Skeletal muscle tissue (tissue), 4 donors: Measurements from ENCODE around the gene ZNF280B. TPM values are rescaled to one million over a fixed set of nuclear protein-coding genes. Genes with fewer than 3 reads are reported as not detected.
A peak's percentile ranks its signal among the peaks of the same experiment; 100 is the strongest.

Source experiments
- H3K27ac ChIP-seq: one replicate; pipeline ENCODE4 v1.7.0; 2013; ENCODE audit warnings: mild to moderate bottlenecking, low read depth, low read length, inconsistent platforms
- H3K27me3 ChIP-seq, 3 donors: one replicate each; pipeline ENCODE4 v1.7.0; 2013; ENCODE audit warnings: low read length in 3 of 3; ENCODE audit not compliant: control insufficient read depth in 3 of 3, insufficient read depth in 3 of 3
- H3K36me3 ChIP-seq, 3 donors: one replicate each; pipeline ENCODE4 v1.7.0; 2013; ENCODE audit warnings: low read length in 3 of 3; ENCODE audit not compliant: control insufficient read depth in 3 of 3, insufficient read depth in 3 of 3
- H3K4me1 ChIP-seq, 3 donors: one replicate each; pipeline ENCODE4 v1.7.0; 2013; ENCODE audit warnings: low read length in 3 of 3, mild to moderate bottlenecking in 3 of 3; ENCODE audit not compliant: control insufficient read depth in 3 of 3, insufficient read depth in 3 of 3
- H3K4me3 ChIP-seq, 3 donors: one replicate each; pipeline ENCODE4 v1.7.0; 2013; ENCODE audit warnings: low read length in 3 of 3
- H3K9ac ChIP-seq, 3 donors: one replicate each; pipeline ENCODE4 v1.7.0; 2013; ENCODE audit warnings: low read length in 3 of 3, mild to moderate bottlenecking in 3 of 3, moderate library complexity in 2 of 3, low read depth in 1 of 3
- H3K9me3 ChIP-seq, 3 donors: one replicate each; pipeline ENCODE4 v1.7.0; 2013; ENCODE audit warnings: low read length in 3 of 3; ENCODE audit not compliant: control insufficient read depth in 3 of 3
- total RNA-seq: library from RNA; depleted of rRNA; stranded (reverse); fragments of >200 nt; gene quantifications from one replicate; pipeline ENCODE4 v1.2.3, GENCODE V29; 2014
- donor health status: Osteomylitis.

Gene ZNF280B, protein sequence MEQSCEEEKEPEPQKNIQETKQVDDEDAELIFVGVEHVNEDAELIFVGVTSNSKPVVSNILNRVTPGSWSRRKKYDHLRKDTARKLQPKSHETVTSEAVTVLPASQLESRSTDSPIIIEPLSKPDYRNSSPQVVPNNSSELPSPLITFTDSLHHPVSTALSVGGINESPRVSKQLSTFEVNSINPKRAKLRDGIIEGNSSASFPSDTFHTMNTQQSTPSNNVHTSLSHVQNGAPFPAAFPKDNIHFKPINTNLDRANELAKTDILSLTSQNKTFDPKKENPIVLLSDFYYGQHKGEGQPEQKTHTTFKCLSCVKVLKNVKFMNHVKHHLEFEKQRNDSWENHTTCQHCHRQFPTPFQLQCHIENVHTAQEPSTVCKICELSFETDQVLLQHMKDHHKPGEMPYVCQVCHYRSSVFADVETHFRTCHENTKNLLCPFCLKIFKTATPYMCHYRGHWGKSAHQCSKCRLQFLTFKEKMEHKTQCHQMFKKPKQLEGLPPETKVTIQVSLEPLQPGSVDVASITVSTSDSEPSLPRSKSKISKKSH
- total RNA-seq, result 1.6 TPM

DNA sequence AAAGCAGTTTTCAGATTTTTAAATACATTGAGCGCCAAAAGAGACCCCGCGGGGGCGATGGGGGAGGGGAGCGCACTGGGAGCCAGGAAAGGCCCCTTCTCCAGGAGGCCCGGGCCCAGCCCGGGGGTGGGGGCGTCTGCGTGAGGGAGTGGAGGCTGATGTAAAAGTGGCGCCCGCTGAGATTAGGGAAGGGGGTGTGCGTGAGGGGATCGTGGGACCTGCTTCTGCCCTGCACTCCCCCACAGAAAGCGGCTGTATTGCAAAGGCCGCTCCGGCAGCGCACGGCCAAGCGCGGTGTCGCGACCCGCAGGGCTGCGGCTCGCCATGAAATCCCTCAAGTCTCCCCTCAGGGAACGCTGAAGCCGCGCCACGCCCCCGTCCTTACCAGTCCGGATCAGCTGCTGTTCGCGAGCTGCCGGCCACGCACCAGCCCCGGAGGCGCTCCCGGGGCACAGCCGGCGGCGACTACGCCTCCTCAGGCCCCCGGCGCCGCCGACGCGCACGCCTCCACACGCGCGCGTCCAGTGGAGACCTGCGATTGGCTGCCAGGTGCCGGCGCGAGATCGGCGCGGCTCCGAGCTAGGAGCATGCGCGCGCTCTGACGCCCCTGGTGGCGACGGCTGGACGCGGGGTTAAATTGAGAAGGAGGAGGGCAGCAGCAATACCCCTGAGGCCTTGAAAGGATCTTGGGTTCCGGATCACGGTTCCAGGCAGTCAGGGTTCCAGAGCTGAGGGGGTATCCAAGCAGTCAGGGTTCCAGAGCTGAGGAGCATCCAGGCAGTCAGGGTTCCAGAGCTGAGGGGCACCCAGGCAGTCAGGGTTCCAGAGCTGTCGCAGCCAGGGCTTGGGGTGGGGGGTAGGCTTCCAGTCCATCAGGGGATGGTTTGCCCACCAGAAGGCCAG, at the start of gene ZNF280B:
TSS of gene ZNF280B (minus strand) at position 469 of the 903 bp plus-strand sequence. CDS start 19,344 bp downstream, outside the sequence.
- Histone ChIP-seq H3K27ac (no peak within 1 kb of the TSS), H3K9me3 (peaks cover 0 to 4% (median 0%) of the 10 kb centered on the region in 3 donors), H3K4me1 (peaks cover 0 to 2% (median 0%) of the 10 kb centered on the region in 3 donors), H3K9ac (peak within 1 kb of the TSS in 1 of 3 donors; percentile 64), H3K4me3 (peak within 1 kb of the TSS; percentile 52 to 60 (median 54)), H3K27me3 (peaks cover 6 to 8% (median 8%) of the 10 kb centered on the region in 3 donors), H3K36me3 (no peaks in the 10 kb centered on the region)

DNA sequence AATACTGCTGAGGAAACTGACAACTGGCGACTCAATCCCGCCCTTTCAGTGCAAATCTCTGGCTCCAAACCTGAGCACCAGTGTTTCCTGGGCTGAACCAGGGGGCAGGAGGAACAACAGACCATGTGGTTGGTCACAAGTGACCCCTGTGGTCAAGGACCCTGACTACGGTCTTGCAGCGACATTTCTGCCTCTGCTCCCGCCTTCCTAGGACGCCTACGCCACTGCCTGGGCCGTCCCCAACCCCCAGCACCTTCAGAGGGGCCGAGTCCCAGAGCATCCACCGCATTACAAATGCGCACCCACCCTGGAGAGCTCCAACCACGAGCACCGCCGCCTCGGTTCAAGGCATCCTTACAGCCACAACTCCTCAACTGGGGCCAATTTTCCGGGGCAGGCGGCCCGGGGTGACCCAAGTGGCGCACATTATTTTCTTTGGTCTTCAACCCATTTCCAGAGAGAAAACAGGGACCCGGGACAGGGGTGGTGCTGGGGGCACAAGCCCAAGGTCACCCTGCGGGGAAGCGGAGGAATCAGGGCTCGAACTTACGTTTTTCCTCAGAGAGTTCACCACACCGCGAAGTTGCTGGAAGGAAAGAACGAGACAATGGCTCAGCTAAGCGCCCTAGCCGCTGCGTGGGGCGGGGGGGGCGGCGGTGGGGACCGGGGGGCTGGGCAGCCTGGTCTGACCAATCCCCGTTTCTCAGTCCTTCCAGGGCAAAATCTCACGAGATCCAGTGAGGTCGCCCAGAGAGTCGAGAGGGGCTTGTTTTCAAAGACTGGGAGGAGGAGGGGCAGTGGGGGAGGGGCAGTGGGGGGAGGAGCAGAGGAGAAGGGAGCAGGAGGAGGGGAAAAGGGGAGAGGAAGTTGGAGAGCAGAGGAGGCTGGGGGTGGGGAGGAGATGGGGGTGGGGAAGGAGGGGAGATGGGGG, 48.7 kb upstream of the ZNF280B start:
- H3K9me3 ChIP-seq, result no peaks in the 10 kb centered on the region
- no peak overlapping the region for H3K27ac ChIP-seq
- no peaks in the 10 kb centered on the region for H3K36me3 ChIP-seq
- H3K4me1 ChIP-seq, result no peaks in the 10 kb centered on the region
- H3K4me3 ChIP-seq, result no peak overlapping the region
- peaks cover 0 to 6% (median 0%) of the 10 kb centered on the region in 3 donors for H3K27me3 ChIP-seq
- H3K9ac ChIP-seq, result no peak overlapping the region

DNA sequence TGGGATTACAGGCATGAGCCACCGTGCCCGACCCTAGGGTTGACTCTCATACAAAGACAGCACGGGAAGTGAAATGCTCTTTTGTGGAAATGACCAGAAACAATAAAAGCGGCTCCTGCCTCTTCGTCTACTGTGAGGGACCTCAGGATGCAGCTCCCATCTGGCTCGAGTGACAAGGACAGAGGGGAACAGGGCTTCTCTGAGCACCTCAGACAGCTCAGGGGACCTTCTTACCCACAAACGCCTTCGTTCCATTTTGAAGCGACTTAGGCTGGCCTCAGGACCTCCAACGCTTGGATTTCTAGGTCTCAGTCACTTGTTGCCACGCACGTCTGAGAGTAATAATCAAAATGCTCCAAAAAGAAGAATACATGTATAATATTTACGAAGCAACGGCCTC, 48.0 kb upstream of the ZNF280B start:
- no peaks in the 10 kb centered on the region for H3K36me3 ChIP-seq
- peaks cover 0 to 6% (median 0%) of the 10 kb centered on the region in 3 donors for H3K27me3 ChIP-seq
- no peak overlapping the region for H3K4me3 ChIP-seq
- H3K27ac ChIP-seq, result no peak overlapping the region
- H3K4me1 ChIP-seq, result no peaks in the 10 kb centered on the region
- H3K9me3 ChIP-seq, result no peaks in the 10 kb centered on the region
- no peak overlapping the region for H3K9ac ChIP-seq

DNA sequence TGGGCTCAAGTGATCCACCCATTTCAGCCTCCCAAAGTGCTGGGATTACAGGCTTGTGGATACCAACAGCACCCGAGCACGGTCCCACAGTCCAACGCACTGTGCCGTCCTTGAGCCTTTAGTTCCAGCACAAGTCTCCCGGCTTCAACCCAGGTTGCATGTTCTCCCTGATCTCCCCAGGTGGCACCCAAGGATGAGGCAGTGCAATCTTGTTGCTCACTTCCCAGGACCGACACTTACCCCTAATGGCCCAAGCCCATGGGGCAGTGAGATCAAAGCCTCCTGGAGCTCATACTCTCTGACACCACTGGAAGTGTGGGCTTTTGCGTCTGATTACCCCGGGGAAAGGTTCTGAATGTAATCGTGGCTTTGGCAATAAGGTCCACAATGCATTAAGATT, 47.1 kb upstream of the ZNF280B start:
- Histone ChIP-seq H3K9ac (no peak overlapping the region), H3K36me3 (no peaks in the 10 kb centered on the region), H3K4me3 (no peak overlapping the region), H3K27me3 (peaks cover 0 to 8% (median 0%) of the 10 kb centered on the region in 3 donors), H3K9me3 (no peaks in the 10 kb centered on the region), H3K4me1 (no peaks in the 10 kb centered on the region), H3K27ac (no peak overlapping the region)

DNA sequence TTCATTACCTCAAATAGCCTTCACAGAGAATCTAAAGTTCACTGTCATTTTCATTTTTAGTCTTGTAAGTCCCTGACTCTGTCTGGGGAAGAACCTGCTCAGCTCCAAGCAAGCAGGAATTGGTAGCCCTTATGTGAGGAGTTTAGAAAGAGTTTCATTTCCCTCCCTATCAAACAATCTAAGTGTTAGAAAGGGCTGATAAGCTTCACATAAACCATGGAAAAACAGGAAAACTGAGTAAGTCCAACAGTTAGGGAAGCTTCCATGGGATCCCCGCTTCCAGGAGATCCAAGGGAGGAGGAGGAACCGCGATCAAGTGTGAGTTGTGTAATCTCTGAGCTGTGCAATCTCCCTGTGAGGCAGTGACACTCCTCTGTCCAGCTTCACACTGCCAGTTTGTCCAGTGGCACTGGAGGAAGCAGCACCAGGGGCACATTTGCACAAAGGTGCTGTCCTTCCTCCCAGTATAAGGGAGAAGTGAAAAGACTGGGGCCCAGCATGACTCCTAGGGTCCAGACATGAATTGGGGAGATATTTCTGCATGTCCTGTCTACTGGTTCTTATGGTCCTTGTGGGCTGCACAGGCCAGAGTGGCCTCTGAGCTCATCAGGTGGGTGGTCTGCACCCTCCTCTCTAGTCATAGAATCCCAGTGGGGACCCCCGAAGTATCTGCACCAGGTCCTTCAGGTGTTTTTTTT, 46.2 kb upstream of the ZNF280B start:
- peaks cover 0 to 9% (median 0%) of the 10 kb centered on the region in 3 donors for H3K27me3 ChIP-seq
- no peaks in the 10 kb centered on the region for H3K4me1 ChIP-seq
- H3K9ac ChIP-seq, result no peak overlapping the region
- no peak overlapping the region for H3K4me3 ChIP-seq
- no peak overlapping the region for H3K27ac ChIP-seq
- H3K36me3 ChIP-seq, result no peaks in the 10 kb centered on the region
- no peaks in the 10 kb centered on the region for H3K9me3 ChIP-seq

DNA sequence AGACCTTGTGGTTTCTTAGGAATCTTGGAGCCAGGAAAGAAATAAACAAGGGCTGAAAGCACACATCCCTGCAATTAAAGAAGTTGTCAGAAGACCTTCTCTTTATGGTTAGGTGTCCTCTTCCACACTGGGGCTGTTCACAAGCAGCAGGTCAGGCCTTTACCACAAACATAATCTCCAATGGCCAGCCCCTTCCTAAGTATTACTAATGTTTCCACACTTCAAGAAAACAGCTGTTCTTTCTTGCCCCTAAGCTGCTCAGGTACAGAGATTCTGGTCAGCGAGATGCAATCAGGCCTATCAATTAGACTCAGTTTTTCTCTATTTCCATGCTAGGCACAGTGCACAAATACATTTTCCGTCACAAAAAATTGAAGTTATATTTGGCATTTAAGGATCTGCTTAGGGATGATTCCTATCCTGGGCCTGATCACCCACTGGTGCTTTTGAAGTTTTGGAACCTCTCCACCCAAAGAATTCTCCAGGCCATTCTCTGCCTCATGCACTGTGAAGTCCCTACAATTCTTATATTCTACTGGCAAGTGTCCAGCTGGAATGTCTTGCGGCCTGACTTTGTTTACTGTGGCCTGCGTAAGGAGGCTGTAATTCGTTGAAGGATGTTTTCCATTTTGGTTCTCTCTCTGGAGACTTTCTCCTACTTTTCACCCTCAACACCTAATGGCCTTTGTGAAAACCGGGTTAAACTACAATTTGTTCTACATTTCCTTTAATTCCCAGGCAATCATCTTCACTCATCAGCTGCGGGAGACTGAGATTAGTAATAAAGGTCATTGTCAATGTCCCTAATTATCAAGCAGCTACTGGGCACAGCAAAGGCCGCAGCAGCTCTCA, 45.4 kb upstream of the ZNF280B start:
- no peaks in the 10 kb centered on the region for H3K4me1 ChIP-seq

DNA sequence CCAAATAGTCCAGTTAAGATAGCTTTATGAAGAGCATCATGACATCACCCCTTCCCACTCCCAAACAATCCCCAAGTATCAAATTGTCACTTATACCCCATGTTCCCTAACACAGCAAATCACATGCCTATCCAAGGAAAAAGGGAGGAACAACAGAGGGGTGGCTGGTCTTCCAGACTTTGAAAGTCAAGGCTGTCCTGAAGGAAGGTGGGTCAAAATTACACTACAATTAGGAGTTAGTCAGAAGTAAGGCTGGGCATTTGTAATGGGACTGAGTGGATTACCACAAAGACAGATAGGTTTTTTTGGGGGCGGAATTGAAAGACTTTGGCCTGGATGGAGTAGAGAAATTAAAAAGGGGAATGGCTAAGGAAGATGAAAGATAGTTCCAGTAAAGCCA, 44.6 kb upstream of the ZNF280B start:
- no peaks in the 10 kb centered on the region for H3K4me1 ChIP-seq
- H3K27me3 ChIP-seq, result peaks cover 0 to 9% (median 2%) of the 10 kb centered on the region in 3 donors
- no peak overlapping the region for H3K4me3 ChIP-seq
- H3K9me3 ChIP-seq, result no peaks in the 10 kb centered on the region
- no peak overlapping the region for H3K27ac ChIP-seq
- no peaks in the 10 kb centered on the region for H3K36me3 ChIP-seq
- H3K9ac ChIP-seq, result no peak overlapping the region

More for the DNA sequence above, 45.4 kb upstream of the ZNF280B start:
- Histone ChIP-seq H3K27me3 (peaks cover 0 to 9% (median 0%) of the 10 kb centered on the region in 3 donors), H3K4me3 (no peak overlapping the region), H3K27ac (no peak overlapping the region), H3K9me3 (no peaks in the 10 kb centered on the region), H3K9ac (no peak overlapping the region), H3K36me3 (no peaks in the 10 kb centered on the region)

DNA sequence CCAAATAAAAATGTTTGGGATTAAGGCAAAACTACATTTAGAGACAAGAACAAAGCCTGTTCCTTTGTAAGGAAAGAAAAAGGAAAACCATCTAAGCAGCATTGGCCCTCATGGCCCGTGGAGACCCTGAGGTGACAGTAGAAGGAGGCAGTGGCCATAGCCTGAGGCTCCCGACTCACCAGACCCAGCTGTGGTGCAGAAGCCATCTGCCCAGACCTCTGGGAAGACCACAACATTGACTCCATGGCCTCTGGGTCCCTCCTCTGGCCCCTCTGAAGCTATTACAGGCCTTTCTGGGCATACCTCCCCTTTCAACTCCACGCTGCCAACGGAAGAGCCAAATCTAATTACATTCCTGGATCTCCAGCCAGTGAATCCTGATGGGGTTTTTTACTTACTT, 44.1 kb upstream of the ZNF280B start:
- no peak overlapping the region for H3K4me3 ChIP-seq
- no peaks in the 10 kb centered on the region for H3K36me3 ChIP-seq
- no peaks in the 10 kb centered on the region for H3K9me3 ChIP-seq
- H3K27ac ChIP-seq, result no peak overlapping the region
- no peaks in the 10 kb centered on the region for H3K4me1 ChIP-seq
- H3K27me3 ChIP-seq, result peaks cover 0 to 13% (median 4%) of the 10 kb centered on the region in 3 donors
- no peak overlapping the region for H3K9ac ChIP-seq
